ENCODE measurements around the gene KIF4B.
"Not testable (repeated sequence)": the region's sequence is repeated elsewhere in the genome, so short reads cannot be mapped to it uniquely, and the experiment has no call there.

KIF4B gene

GRCh38 chr5:155004138-155004744 lies 9.3 kb upstream of the KIF4B start:
- DNase-seq = peak in 1 of 5 donors; percentile 2

GRCh38 chr5:155006265-155006664 lies 7.3 kb upstream of the KIF4B start:
- DNase-seq = not testable (repeated sequence)

- no peak for DNase-seq
Measured at GRCh38 chr5:155008669-155009068, 4.9 kb upstream of the KIF4B start.

GRCh38 chr5:155010881-155011280 lies 2.7 kb upstream of the KIF4B start:
- no peak for DNase-seq

- DNase-seq = peak in 1 of 5 donors; percentile 9
Measured at GRCh38 chr5:155015239-155015638, 1.7 kb downstream of the KIF4B start.

GRCh38 chr5:155017610-155018009 lies 4.1 kb downstream of the KIF4B start:
- peak in 1 of 5 donors; percentile 20 for DNase-seq

GRCh38 chr5:155019601-155020226 lies 6.2 kb downstream of the KIF4B start:
- no peak for DNase-seq

- DNase-seq = no peak
Measured at GRCh38 chr5:155021842-155022241, 8.3 kb downstream of the KIF4B start.

GRCh38 chr5:155023320-155023719 lies 9.8 kb downstream of the KIF4B start:
- no peak for DNase-seq

GRCh38 chr5:155024015-155024414 lies 10.5 kb downstream of the KIF4B start:
- no peak for DNase-seq

- no peak for DNase-seq
Measured at GRCh38 chr5:155025895-155026294, 12.3 kb downstream of the KIF4B start.

GRCh38 chr5:155027993-155028629 lies 14.6 kb downstream of the KIF4B start:
- no peak for DNase-seq

- DNase-seq = no peak
Measured at GRCh38 chr5:155029240-155029639, 15.7 kb downstream of the KIF4B start.

GRCh38 chr5:155034145-155034744 lies 20.7 kb downstream of the KIF4B start:
- DNase-seq = not testable (repeated sequence)

- not testable (repeated sequence) for DNase-seq
Measured at GRCh38 chr5:155035087-155035486, 21.5 kb downstream of the KIF4B start.

- no peak for DNase-seq
Measured at GRCh38 chr5:155040984-155041653, 27.6 kb downstream of the KIF4B start.

GRCh38 chr5:155044591-155044990 lies 31.0 kb downstream of the KIF4B start:
- no peak for DNase-seq

GRCh38 chr5:155046591-155046990 lies 33.0 kb downstream of the KIF4B start:
- DNase-seq = no peak

GRCh38 chr5:155047818-155048217 lies 34.3 kb downstream of the KIF4B start:
- DNase-seq = no peak

- peak in 1 of 5 donors; percentile 2 for DNase-seq
Measured at GRCh38 chr5:155049569-155050383, 36.2 kb downstream of the KIF4B start.

GRCh38 chr5:155050384-155051019 lies 36.9 kb downstream of the KIF4B start:
- DNase-seq = no peak

GRCh38 chr5:155052532-155052931 lies 39.0 kb downstream of the KIF4B start:
- no peak for DNase-seq

Data from T-helper 1 cell (primary cell).